NCI-H2171 (cell line): ENCODE results near the gene MRPL50.
A peak's percentile ranks its signal among the peaks of the same experiment; 100 is the strongest.
"Not testable (repeated sequence)": the region's sequence is repeated elsewhere in the genome, so short reads cannot be mapped to it uniquely, and the experiment has no call there.

ENCODE experiments used
- DNase-seq: peaks from one replicate; lab custom pipeline; 2025; lab: John Stamatoyannopoulos, UW

The MRPL50 gene

DNA sequence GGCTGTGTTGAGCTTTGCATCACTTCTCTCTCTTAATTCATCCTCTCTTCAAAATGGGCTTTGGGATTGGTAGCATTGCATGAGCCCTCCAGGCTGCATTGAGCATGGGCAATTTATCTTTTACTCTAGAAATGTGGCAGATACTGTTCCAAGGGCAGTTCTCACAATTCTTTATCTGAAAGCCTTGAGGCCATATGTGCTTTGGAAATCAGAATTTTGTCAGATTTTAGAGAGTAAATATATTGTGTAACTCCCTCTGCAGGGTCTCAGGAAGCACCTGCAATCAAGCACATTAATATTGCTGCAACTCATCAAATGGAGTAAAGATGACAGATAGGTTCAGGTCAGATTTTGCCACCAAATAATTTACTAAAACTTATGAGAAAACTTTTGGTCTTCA is 19.6 kb upstream of the MRPL50 start:
- no peak for DNase-seq

DNA sequence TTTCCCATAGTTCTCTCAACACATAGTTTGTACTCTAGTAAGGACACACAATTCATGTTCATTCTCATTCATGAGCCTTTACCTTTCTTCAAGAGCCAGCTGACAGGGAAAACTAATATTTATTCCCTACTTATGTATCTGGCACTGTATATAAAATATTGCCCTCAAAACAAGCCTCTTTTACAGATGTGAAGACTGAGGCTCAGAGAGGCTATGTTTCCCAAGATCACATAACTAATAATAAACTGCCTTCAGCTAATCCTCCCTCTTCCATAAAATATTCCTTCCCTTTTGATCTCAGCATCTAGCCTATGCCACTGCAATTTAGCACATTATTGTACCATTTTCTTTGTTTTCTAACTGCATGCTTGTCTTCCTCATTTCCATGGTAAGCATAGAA is 19.0 kb upstream of the MRPL50 start:
- no peak for DNase-seq

DNA sequence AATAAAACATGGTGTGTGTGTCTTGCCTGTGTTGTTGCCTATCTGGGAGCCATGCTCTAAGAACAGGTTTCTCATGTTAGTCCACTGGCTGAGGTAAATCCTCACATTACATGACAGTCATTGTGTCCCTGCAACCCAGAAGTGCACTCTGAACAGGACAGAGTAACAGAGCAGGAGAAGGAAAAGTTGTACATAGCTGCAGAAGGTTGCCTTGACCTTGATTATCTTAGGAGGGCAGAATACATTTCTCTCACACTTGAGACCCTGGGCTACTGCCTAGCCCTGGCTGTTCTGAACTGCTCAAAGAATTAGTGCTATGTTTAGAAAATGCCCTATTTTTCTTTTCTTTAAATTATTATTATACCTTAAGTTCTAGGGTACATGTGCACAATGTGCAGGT is 17.2 kb upstream of the MRPL50 start:
- DNase-seq, result no peak

DNA sequence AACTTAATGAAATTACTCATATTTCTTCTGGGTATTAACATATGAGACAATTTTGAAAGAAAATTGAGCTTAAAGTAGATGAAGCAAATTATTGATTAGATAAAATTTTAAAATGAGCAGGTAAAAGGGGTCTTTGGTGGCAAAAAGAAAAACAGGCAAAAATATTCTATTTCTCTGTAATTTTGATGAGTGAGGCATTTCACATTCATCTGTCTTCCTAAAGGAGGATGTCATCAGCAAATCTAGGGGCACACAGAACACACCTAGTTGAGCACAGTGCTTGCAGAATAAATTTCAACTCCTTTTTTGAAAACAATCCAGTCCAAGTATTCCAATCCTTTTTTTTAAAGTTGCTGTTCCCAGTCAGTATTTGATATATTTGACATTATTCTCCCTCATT is 16.4 kb upstream of the MRPL50 start:
- DNase-seq, result no peak

DNA sequence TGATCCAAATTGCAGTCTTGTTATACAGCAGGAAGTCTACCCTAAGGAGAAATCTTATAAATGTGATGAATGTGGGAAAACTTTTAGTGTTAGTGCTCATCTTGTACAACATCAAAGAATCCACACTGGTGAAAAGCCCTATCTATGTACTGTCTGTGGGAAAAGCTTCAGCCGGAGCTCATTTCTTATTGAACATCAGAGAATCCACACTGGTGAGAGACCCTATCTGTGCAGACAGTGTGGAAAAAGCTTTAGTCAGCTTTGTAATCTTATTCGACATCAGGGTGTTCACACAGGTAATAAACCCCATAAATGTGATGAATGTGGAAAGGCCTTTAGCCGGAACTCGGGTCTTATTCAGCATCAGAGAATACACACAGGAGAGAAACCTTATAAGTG is 10.7 kb upstream of the MRPL50 start:
- no peak for DNase-seq

DNA sequence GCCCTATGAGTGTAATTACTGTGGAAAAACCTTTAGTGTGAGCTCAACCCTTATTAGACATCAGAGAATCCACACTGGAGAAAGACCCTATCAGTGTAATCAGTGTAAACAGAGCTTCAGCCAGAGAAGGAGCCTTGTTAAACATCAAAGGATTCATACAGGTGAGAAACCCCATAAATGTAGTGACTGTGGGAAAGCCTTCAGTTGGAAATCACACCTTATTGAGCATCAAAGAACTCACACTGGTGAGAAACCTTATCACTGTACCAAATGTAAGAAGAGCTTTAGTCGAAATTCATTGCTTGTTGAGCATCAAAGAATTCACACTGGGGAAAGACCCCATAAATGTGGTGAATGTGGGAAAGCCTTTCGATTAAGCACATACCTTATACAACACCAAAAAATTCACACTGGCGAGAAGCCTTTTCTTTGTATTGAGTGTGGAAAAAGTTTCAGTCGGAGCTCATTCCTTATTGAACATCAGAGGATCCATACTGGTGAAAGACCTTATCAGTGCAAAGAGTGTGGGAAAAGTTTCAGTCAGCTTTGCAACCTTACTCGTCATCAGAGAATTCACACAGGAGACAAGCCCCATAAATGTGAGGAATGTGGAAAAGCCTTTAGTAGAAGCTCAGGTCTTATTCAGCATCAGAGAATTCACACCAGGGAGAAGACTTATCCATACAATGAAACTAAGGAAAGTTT is 10.1 kb upstream of the MRPL50 start:
- no peak for DNase-seq

DNA sequence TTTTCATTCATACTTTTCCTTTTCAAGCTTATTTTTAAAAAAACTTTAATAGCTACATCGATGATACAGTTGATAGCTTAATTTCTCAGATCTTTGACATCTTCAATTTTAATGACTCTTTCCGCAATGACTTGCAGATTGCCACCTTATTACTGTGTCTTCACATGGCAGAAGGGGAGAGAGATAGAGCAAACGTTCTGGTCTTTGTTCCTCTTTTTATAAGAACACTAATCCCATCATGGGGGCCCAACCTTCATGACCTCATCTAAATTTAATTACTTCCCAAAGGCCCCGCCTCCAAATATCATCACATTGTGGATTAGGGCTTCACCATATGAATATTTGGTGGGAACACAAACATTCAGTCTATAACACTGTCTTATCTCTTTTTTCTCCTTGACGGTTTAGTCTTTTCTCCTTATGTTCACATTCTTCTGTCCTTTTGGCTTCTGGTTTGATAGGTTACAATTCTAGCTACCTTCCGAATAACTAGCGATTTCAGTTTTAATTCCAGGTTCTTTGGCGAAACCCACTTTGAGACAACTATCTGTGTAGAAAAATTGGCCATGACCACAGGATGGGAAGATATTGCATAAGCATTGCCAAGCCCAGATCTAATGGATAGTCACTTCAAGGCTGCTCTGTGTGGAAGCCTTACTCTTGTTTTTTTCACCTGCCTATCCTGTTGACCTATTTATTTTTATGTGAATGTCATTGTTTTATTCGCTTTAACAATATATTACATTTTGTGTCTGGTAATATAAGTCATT is 5.3 kb upstream of the MRPL50 start:
- no peak for DNase-seq

DNA sequence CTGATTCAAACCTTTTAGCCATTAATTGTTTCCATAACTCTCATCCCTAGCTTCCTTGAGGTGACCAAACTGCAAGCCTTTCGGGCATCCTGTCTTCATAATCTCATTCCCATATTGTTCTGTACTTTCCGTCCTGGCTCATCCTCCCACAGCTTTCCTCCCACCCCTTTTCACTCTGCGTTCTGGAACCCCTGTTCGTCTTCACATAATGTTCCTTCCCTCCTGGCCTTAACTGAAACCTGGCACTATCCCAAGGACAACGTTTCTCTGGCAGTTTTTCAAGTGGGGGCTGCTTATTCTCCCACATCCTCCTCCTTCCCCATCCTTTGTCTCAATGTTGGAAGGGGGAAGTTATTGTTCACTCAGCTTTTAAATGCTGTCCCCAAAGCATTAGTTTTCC is 1.7 kb upstream of the MRPL50 start:
- no peak for DNase-seq

DNA sequence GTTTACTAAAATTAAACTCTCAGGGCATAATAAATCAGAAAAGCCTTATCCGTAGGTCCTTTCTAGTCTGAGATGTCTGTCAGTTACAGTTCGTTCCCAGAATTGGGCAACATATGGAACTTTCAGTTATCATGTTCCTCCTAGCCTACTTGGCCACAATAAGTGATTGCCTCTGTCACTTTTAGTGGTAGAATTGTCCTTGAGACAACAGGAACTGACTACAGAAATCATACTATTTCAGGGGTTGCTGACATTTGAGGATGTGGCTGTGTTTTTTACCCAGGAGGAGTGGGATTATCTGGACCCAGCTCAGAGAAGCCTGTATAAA is 1.2 kb upstream of the MRPL50 start:
- no peak for DNase-seq

DNA sequence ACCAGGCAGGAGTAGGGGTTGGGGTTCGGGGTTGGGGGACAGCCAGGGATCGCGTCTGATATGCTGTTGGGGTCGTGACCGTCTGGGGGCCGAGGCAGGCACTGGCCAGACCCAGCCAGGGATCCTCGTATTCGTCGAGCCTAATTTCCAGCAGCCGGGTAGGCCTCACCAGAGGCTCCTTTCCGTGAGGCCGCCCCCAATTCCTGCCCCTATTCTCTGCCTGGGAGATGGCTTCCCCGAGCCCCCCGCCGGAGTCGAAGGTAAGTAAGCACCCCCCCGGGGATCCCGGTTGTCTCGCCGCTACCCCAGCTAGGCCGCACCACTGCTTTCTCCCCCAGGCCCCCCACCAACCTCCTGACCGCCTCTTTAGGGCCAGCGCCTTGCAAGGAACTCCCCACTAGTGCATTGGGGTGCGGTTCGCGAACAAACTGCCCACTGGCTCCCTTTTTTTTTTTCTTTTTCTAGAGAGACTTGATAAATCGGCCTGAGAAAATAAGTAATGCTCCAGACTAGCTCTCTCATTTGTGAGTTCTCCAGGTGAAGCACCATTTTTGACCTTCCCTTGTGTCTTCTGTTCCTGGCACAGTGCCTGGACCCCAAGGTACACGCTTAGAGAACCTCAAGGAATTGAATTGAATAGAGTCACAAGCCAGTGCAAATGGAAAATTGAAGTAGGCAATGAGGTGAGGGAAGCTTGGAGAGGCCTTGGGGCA is 668 bp upstream of the MRPL50 start:
- DNase-seq, result no peak

DNA sequence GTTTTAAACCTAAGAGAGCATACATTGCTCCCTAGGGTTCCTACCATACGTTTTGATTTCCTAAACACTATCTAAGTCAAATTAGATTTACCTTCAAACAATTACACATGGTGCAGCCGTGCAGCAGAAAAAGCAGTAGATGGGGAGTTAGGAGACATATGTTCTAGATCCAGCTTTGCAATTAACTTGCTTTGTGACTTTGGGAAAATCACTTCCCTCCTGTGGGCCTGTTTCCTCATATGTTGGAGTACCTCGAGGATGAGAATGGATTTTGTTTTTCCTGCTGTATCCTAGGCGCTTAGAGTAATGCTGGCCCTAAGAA is 711 bp downstream of the MRPL50 start:
- DNase-seq, result no peak

DNA sequence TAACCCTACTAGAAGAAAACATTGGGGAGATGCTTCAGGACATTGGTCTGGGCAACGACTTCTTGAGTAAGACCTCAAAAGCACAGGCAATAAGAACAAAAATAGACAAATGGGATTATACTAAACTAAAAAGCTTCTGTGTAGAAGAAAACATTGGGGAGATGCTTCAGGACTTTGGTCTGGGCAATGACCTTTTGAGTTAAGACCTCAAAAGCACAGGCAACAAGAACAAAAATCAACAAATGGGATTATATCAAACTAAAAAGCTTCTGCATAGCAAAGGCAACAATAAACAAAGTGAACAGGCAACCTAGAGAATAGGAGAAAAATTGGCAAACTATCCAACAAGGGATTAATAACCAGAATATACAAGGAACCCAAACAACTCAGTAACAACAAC is 3.7 kb downstream of the MRPL50 start:
- no peak for DNase-seq

DNA sequence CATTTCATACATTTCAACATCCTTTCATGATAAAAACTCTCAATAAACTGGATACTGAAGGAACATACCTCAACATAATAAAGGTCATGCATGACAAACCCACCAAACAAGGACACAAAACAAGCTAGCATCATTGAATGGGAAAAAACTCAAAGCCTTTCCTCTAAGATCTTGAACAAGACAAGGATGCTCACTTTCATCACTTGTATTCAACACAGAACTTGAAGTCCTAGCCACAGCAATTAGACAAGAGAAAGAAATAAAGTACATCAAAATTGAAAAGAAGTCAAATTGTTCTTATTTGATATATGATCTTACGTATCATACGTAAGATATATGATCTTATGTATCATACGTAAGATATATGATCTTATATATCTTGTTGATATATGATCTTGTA is 5.3 kb downstream of the MRPL50 start:
- DNase-seq, result no peak

DNA sequence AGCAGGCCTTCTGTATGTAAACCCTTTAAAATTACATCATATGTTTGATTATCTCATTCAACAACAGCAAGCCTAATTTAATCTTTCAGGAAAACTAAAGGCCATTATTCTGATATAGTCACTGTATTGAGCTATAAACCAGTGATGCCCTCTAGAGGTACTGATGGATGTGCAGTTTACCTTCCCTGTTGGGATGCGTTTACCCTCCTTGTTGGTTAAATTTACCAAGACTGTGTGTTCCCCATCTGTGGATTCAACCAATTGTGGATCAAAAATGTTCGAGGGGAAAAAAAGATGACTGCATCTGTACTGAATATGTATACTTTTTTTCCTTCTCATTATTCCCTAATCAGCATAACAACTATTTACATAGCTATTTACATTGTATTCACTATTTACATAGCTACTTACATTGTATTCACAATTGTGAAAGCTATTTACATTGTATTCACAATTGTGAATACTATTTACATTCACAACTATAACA is 9.9 kb downstream of the MRPL50 start:
- DNase-seq, result no peak

DNA sequence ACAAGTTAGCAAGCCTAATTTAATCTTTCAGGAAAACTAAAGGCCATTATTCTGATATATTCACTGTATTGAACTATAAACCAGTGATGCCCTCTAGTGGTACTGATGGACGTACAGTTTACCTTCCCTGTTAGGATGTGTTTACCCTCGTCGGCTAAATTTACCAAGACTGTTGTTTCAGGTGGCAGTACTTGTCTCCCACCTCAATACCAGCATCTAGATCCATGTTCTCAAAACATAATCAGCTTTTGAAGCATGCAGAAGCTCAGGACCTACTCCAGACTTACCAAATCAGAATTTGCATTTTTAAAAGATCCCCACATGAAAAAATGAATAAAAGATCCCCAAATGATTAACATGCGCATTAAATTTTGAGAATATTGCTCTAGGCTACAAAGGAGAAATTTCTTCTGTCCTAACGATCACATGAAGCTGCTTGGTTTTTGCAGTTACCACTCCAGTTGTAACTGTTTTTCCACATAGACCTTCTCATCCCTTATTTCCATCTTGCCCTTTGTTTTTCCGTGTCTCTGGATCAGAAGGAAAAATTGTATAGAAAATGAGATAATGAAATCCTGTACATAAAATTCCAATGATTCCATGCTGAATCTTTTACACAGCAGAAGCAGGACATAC is 10.4 kb downstream of the MRPL50 start:
- DNase-seq, result peak; percentile 48

DNA sequence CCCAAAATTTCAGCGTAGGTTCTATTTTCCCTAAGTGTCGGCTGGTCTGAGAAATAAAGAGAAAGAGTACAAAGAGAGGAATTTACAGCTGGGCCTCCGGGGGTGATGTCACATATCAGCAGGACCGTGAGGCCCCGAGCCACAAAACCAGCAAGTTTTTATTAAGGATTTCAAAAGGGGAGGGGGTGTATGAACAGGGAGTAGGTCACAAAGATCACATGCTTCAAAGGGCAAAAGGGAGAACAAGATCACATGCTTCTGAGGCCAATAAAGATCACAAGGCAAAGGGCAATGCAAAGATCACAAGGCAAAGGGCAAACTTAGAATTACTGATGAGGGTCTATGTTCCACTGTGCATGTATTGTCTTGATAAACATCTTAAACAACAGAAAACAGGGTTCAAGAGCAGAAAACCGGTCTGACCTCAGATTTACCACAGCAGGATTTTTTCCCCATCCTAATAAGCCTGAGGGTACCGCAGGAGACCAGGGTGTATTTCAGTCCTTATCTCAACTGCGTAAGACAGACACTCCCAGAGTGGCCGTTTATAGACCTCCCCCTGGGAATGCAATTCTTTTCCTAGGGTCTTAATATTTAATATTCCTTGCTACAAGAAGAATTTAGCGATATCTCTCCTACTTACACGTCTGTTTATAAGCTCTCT is 13.4 kb downstream of the MRPL50 start, which contains the start of gene BAAT:
Gene BAAT (minus strand): TSS at position 134 of the 664 bp plus-strand sequence. CDS start 13,602 bp downstream, outside the sequence.
- not testable (repeated sequence) for DNase-seq

DNA sequence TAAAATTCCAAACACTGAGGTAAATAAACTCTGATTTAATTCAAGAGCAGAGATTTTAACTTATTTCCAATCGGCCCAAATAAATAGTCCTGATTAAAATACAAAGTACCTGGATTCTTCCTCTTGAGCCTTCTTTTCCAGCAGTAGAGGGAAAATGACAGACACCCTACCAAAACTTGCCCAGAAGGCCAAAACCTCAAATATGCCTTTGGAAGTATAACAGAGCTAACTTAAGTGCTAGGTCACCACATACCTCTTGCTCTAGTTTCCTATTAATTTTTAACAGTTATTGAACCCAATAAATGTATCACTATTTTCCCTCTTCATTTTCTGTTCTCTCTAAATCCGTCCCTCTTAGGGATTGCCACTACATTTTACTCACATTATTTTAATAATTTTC is 15.1 kb downstream of the MRPL50 start:
- no peak for DNase-seq

DNA sequence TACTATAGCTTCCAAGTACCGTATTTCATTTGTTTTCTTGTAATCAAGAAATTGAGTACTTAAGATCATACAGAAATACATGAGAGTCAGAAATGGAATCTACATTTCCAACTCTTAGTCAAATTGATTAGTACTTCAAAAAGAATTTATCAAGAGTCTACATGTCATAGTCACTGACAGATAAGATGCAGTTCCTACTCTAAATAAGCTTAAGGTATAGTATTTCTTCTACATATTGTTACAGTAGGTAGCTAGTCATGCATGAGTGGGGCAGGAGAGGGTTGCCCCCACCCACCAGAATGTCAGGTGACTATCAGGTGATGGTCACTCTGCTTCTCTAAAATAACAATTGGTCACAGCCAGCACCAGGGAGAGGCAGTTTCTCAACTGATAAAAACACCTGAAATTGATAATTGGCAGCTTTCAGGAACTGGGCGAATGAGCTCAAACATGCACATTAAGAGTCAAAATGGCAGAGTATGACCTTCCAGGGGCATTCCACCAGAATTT is 16.5 kb downstream of the MRPL50 start:
- DNase-seq, result no peak

DNA sequence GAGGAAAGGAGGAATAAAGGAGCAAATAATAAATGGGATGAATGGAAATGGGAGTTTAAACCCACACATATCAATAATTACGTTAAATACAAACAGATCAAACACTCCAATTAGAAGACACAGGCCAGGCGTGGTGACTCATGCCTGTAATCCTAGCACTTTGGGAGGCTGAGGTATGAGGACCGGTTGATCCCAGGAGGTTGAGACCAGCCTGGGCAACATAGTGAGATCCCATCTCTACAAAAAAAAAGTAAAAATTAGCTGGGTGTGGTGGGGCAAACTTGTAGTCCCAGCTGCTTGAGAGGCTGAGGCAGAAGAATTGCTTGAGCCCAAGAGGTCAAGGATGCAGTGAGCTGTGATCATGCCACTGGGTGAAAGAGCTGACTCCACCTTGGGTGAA is 17.3 kb downstream of the MRPL50 start:
- DNase-seq, result no peak

DNA sequence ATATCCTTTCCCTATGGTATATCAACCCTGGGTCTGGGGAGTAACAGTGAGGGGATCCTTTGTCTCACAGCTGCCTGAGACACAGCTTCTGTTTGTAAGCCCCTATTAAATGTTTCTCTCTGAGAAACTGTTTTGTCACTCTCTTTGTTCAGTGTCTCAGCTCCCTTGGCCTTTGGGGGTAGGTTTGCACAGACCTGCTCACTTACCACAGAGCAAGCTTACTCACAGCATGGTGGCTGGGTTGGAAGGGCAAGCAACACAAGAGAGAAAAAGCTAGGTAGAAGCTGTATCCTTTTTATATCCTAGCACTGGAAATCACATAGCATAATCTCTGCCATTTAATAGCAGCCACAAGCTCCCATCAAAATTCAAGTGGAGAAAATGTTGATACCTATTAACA is 18.1 kb downstream of the MRPL50 start:
- DNase-seq, result no peak

DNA sequence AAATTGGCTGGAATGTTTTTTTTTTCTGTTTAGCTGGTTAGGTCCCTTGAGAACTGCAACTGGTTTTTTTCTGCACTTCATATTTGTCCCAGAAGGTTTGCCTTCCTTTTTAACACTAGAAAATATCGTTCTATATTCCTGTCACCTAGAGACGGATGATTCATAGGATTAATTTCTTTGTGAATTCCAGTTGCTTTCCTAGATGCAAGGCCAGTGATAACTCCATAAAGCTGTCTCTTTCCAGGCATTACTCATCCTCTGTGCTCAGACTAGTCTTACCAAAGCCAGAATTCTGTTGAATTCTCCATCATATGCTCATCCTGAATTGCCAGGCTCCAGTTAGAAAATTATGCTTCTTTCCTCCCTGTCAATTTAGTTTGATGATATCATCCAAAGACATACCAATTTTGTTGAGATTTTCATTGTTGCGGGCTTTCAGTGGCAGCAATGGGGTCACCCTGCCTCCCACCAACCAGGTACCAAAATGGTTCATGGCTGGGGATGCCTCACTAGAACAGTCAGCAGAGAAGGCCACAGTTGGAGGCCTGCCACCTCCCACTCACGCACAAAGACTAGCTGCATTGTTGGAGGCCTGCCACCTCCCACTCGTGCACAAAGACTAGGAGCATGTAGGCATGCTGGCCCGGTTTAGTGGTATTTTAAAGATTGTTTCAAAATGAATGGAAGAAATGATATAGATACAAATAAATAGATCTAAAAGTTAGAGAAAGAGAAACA is 22.1 kb downstream of the MRPL50 start:
- no peak for DNase-seq
